Fibroblast of skin of scalp (primary cell): ENCODE measurements around the gene VPS26B.
"Not testable (repeated sequence)": the region's sequence is repeated elsewhere in the genome, so short reads cannot be mapped to it uniquely, and the experiment has no call there.

Experiments used
- DNase-seq: peaks from one replicate; pipeline ENCODE4 v3.0.0-alpha.2; 2013

The VPS26B gene

DNA sequence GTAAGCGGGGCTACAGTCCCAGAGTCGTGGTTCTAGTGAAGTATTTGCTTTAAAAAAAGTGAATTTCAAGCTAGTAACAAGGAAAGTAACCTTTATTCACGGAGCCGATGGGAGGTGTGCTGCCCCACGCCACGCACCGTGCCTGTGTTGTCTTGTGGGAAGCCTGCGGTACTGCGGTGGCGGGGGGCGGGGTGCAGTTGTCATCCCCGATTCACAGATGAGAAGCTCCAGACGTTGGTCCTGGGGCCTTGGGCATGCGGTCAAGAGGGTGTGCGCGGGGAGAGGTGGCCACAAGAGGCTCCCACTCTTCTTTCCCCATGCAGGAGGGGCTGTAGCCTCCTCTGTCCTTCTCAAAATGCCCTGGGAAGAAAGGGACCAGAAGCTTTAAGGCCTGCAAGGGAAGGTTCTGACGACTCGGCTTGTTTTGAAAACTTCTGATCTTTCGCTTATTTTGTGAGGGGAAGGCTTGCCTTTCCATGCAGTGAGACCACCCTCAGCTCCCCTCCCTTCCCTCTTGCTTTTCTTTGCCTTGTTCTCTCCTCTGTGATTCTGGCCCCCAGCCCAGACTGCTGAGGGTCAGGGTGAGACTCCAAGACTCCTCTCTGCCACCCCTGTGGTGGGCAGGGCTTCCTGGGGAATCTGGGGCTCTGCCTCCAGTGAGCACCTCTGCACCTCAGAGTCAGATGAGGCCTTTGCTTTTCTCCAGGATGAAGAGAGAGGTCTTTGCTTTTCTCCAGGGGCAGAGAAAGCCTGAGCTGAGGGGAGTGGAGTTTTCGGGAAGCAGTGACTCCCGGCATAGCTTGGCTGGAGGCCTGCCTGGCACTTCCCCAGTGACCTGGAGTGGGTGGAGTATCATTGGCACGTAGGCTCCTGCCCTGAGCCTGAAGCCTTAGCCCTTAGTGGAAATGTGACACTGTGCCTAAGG is 57.9 kb downstream of the VPS26B start:
- DNase-seq, result no peak

DNA sequence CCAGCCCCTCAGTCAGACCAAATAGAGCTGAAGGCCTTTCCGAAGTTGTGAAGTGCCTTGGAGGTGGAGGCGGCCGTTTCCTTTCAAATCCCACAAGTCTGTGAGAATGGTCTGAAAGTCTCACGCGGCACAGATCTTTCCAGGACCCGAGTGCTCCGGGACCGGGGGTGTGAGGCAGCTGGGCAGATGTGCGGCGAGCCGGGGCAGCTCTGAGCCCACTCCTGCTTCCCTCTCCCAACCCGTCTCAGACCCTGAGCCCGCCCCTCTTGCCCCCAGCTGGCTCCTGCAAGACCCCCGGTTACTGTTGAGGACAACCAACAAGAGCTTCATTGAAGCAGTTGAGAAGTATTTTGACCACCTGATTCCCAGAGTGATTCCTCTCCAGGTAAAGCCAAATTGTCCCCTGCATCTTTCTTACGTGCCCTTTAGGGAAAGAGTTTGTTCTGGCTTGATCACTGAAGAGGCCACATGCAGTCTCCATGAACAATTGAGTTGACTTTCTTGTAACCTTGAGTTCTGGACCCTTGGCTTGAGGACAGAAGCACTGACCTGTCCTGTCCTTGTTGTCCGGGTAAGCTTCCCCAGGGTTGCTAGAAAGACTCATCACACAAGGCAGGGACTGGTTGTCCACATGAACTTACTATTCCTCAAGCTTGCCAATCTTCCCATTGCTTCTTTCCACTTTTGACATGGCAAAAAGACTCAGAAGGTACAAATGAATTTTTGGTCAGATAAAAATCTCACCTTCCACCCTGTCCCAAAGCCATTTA is 59.2 kb downstream of the VPS26B start:
- no peak for DNase-seq

DNA sequence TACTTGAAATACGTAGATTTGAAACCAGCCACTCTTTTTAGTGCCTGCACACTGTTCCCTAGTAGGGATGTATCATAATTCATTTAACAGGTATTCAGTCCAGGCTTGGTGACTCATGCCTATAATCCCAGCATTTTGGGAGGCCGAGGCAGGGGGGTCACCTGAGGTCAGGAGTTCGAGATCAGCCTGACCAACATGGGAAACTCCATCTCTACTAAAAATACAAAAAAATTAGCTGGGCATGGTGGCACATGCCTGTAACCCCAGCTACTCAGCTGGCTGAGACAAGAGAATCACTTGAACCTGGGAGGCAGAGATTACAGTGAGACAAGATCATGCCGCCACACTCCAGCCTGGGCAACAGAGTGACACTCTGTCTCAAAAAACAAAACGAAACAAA is 59.9 kb downstream of the VPS26B start:
- DNase-seq, result not testable (repeated sequence)

DNA sequence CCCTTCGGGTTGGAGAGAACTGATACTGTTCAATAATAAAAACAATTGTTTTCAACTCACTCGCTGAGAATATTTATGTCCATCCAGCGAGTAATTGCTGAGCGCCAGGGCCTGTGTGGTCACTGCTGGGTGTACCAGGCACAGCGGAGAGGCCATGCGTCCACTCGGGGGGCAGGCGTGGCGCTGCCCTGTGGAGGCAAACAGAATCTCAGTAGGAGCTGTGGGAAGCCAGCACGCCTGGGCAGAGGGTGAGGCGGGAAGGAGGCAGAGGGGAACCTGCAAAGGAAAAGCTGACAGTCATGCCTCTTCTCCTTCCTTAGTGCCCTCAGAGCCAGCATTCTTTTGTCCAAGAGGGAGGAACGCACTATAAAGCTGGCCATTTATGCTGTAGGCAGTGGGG is 63.1 kb downstream of the VPS26B start:
- DNase-seq, result no peak

DNA sequence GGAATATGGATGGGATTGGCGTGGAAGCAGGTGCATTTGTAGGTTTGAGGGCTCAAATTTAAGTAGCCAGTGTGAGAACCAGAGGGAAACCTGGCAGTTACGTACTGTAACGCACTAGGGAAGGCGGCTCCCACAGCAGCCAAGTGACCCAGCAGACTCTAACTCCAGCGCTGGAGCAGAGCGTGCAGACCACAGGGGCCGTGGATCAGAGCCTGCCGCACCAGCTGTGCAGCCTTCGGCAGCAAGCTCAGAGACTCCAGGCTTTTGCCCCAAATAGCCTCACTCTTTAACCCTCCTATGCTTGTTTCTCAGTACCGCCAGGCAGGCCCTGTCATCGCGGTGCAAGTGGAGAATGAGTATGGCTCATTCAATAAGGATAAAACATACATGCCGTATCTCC is 64.0 kb downstream of the VPS26B start:
- no peak for DNase-seq

DNA sequence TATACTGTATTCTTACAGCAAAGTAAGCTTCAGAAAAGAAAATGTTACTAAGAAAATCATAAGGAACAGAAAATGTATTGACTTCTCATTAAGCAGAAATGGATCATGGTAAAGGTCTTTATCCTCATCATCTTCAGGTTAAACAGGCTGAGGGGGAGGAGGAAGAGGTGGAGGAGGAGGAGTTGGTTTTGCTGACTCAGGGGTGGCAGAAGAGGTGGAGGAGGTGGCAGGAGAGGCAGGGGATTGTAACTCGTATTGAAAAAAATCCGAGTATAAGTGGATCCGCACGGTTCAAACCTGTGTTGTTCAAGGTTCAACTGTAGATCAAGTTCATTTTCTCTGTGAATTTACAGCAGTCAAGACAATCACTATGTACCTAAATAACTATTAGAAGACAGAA is 64.7 kb downstream of the VPS26B start:
- no peak for DNase-seq

DNA sequence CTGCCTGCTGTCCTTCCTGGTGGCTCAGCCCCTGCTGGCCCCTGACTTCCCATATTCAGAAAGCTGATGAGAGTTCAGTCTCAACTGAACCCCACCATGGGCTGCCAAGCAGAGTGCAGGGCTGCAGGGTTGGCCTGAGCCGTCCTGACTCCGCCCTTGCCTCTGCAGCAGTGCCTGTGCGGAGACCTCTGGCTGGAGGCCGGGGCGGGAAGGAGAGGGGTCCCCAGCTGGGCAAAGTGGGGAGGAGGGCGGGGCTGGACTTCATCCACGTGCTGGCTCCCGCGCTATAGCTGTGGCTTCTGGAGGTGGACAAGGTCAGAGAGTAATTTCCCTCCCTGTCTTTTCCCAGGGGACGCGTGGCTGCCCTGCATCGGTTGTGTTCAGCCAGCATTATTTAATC is 65.3 kb downstream of the VPS26B start:
- no peak for DNase-seq

DNA sequence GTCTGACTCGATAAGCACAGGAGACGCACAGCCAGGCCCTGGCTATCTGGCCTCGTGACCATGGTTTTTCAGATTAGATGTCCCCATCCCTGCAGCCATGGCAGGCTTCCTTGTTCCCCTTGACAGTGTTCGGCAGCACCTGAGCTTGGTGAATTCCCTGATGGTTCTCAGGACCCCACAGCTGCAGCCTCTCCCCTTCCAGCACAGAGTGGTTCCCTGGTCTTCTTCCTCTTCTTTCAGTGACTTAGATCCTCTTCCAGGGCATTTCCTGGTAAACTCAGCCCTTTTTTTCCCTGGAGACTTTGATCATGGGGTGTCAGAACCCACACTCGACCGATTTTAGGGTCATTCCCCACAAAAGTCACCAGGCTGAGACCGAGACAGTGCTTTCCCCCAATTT is 66.2 kb downstream of the VPS26B start:
- no peak for DNase-seq

DNA sequence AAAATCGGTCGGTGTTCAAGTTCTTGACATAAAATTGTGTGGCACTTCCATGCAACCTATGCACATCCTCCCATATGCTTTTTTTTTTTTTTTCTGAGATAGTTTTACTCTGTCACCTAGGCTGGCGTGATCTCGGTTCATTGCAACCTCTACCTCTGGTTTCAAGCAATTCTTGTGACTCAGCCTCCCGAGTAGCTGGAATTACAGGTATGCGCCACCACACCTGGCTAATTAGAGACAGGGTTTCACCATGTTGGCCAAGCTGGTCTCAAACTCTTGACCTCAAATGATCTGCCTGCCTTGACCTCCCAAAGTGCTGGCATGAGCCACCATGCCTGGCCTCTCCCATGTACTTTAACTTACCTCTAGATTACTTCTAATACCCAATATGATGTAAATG is 66.7 kb downstream of the VPS26B start:
- no peak for DNase-seq

DNA sequence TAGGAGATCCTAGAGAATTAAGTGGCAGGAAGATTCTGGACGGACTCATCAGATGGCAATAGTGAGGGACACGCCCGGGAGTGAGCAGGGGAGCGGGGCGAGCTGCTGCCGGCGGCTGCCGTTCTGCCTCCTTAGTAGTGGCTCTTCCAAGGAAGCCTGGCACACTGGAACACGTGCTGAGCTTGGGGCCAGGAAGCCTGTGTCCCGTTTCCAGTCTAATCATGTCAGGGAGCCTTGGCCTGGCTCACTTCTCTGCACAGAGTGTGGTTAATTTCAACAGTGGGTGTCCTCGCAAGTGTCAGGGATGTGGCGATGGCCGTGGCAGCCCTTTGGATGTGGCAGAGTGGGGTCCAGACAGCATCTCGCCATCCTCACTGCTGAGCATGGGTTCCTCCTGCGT is 68.2 kb downstream of the VPS26B start:
- no peak for DNase-seq

DNA sequence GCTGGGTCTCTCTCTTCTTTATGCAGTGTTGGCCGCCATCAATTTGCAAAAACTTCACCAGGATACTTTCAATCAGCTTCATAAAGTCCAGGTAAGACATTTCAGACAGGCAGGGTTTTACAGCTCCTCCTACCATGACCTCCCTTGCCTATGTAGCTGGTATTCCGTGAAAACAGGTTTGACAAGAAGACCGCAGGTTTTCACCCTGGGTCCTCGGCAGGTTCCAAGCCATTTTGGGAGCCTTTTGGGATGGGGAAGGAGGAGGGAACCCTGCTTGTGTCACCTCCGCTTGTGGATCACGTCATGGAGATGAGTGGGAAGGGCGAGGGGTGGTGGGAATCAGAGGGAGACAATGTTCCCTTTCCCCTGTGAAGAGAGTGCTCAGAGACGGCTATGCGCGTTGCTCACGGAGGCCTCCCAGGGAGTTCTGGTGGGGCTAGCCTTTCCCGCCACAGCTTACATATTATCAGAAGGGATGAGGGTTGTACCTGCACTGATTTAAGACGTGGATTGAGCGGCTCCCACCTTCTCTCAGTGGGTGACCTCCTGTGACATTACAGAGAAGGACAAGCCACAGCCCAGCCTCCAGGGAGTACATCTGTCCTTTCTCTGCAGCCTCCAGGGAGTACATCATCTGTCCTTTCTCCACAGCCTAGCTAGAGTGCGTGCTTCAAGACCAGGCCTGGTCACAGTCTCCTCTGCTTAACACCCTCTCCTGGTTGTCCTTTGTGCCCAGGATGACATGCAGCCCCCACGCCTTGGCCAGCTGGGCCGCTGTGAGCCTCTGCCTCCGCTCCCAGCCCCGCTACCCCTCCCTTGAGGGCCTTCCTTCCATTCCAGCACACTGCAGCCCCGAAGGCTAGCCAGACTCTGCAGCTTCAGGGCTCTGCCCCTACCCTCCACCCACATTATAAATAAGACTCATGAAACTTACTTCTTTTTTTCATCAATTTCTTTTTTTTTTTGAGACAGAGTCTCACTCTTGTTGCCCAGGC is 68.9 kb downstream of the VPS26B start:
- no peak for DNase-seq

DNA sequence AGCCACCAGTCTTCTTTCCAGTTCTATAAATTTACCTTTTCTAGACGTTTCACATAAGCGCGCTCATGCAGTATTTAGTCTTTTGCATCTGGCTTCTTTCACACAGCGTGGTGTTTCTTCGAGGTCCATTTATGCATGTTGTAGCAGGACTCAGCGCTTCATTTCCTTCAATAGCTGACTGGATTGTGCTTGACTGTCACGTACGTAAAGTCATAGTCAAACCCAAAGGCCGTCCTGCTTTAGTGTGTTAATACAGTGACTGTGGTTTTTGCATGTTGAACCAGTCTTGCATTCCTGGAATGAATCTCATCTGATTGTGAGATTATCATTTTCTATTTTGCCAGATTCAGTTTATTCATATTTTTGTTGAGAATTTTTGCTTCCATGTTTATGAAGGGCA is 70.2 kb downstream of the VPS26B start:
- no peak for DNase-seq
